Prostate gland (tissue), 2 donors: ENCODE data around the gene SLC13A3.

Experiments
- POLR2A ChIP-seq: fragments of 450-650 bp; IDR thresholded peaks from one replicate; pipeline ENCODE4 v1.6.1; 2016; ENCODE audit warnings: antibody characterized with exemption, mild to moderate bottlenecking
- TF ChIP-seq, protein P1 (sequence below), 4 experiments: fragments of 200-600 bp in 2 of 4; fragments of 450-650 bp in 2 of 4; sonication (generic) in 2 of 4; IDR thresholded peaks; 1 replicate in 3 of 4; 2 replicates in 1 of 4; pipeline ENCODE4 v1.5.1; 2016 to 2019; ENCODE audit warnings: antibody characterized with exemption in 4 of 4, mild to moderate bottlenecking in 2 of 4, moderate library complexity in 2 of 4

DNA sequence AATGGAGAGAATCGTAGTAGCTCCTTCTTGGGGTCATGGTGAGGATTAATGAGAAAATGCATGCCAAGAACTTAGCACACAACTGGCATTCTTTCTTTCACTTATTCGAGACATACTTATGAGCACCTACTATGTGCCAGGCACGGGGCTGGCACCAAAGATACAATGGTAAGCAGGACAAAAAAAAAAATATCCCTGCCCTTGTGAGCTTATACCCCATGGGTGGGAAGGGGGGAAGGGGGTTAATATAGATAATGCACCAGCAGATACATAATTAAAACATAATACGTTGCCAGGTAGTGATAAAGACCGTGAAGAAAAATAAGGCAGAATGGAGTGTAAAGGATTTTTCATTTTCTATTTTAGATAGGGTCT is 8.3 kb downstream of the SLC13A3 start:
- TF ChIP-seq, protein P1, sequence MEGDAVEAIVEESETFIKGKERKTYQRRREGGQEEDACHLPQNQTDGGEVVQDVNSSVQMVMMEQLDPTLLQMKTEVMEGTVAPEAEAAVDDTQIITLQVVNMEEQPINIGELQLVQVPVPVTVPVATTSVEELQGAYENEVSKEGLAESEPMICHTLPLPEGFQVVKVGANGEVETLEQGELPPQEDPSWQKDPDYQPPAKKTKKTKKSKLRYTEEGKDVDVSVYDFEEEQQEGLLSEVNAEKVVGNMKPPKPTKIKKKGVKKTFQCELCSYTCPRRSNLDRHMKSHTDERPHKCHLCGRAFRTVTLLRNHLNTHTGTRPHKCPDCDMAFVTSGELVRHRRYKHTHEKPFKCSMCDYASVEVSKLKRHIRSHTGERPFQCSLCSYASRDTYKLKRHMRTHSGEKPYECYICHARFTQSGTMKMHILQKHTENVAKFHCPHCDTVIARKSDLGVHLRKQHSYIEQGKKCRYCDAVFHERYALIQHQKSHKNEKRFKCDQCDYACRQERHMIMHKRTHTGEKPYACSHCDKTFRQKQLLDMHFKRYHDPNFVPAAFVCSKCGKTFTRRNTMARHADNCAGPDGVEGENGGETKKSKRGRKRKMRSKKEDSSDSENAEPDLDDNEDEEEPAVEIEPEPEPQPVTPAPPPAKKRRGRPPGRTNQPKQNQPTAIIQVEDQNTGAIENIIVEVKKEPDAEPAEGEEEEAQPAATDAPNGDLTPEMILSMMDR (IDR thresholded peaks at IDR 0.05) = no peak
- no peak for TF ChIP-seq POLR2A
